GM19467 (cell line): ENCODE data around the gene KCNJ14.
A peak's percentile ranks its signal among the peaks of the same experiment; 100 is the strongest.

Experiments
- ATAC-seq: cut with Tn5 transposase; IDR thresholded peaks from one replicate; pipeline ENCODE4 v1.9.1; 2021; ENCODE audit warnings: mild to moderate bottlenecking, moderate library complexity; ENCODE audit not compliant: unreplicated experiment

KCNJ14 gene

GRCh38 chr19:48445256-48445605, 10.1 kb upstream of the KCNJ14 start:
- ATAC-seq = peak; percentile 29

GRCh38 chr19:48445606-48446481, 9.5 kb upstream of the KCNJ14 start, which contains the start of gene GRWD1:
TSS of gene GRWD1 (plus strand) at chr19:48445983. CDS start at chr19:48446006, 23 bp downstream.
- peak; percentile 82 for ATAC-seq

GRCh38 chr19:48446579-48446978, 8.8 kb upstream of the KCNJ14 start:
- ATAC-seq = no peak

GRCh38 chr19:48448563-48448962, 6.8 kb upstream of the KCNJ14 start:
- no peak for ATAC-seq

- no peak for ATAC-seq
Observed at GRCh38 chr19:48450441-48450840, 4.9 kb upstream of the KCNJ14 start.

GRCh38 chr19:48450863-48451262, 4.5 kb upstream of the KCNJ14 start:
- no peak for ATAC-seq

GRCh38 chr19:48451624-48452023, 3.8 kb upstream of the KCNJ14 start:
- no peak for ATAC-seq

- no peak for ATAC-seq
Observed at GRCh38 chr19:48452289-48453190, 2.8 kb upstream of the KCNJ14 start.

GRCh38 chr19:48454150-48454730, 1.1 kb upstream of the KCNJ14 start:
- ATAC-seq = no peak

GRCh38 chr19:48455908-48456562, 661 bp downstream of the KCNJ14 start:
- ATAC-seq = no peak

- ATAC-seq = no peak
Observed at GRCh38 chr19:48456864-48457263, 1.5 kb downstream of the KCNJ14 start.

- no peak for ATAC-seq
Observed at GRCh38 chr19:48458016-48458415, 2.6 kb downstream of the KCNJ14 start.

GRCh38 chr19:48461651-48461981, 6.2 kb downstream of the KCNJ14 start:
- ATAC-seq = no peak

GRCh38 chr19:48461982-48462655, 6.7 kb downstream of the KCNJ14 start:
- ATAC-seq = no peak

GRCh38 chr19:48465215-48465614, 9.8 kb downstream of the KCNJ14 start:
- ATAC-seq = no peak

- ATAC-seq = no peak
Observed at GRCh38 chr19:48466561-48467325, 11.4 kb downstream of the KCNJ14 start.

- ATAC-seq = peak; percentile 92
Observed at GRCh38 chr19:48468772-48469288, 13.5 kb downstream of the KCNJ14 start.

- ATAC-seq = peak; percentile 20
Observed at GRCh38 chr19:48469289-48469881, 14.0 kb downstream of the KCNJ14 start, which contains the start of gene CYTH2. TSS of gene CYTH2 (plus strand) at chr19:48469369. CDS start at chr19:48469508, 139 bp downstream.
